NCI-H2107 treated with DMSO at 0.1 percent for 48 hours (cell line): ENCODE measurements around the gene PTCH2.
A peak's percentile ranks its signal among the peaks of the same experiment; 100 is the strongest.
"Not testable (repeated sequence)": the region's sequence is repeated elsewhere in the genome, so short reads cannot be mapped to it uniquely, and the experiment has no call there.

Experiments
- DNase-seq: peaks from one replicate; lab custom pipeline; 2025; ENCODE audit not compliant: unreplicated experiment; lab: John Stamatoyannopoulos, UW

The PTCH2 gene

GRCh38 chr1:44846985-44847384 lies 3.9 kb upstream of the PTCH2 start:
- no peak for DNase-seq

GRCh38 chr1:44842486-44842861 lies 579 bp downstream of the PTCH2 start:
- DNase-seq: no peak

GRCh38 chr1:44839576-44839975 lies 3.5 kb downstream of the PTCH2 start:
- no peak for DNase-seq

GRCh38 chr1:44838294-44838693 lies 4.8 kb downstream of the PTCH2 start:
- DNase-seq: not testable (repeated sequence)

GRCh38 chr1:44835738-44836675 lies 7.0 kb downstream of the PTCH2 start:
- peak; percentile 56 for DNase-seq

GRCh38 chr1:44834328-44834727 lies 8.7 kb downstream of the PTCH2 start:
- no peak for DNase-seq

- DNase-seq: no peak
Observed at GRCh38 chr1:44832056-44832705, 10.9 kb downstream of the PTCH2 start.

- DNase-seq: no peak
Observed at GRCh38 chr1:44831516-44831915, 11.5 kb downstream of the PTCH2 start.

GRCh38 chr1:44830900-44831304 lies 12.2 kb downstream of the PTCH2 start:
- no peak for DNase-seq

GRCh38 chr1:44829506-44830384 lies 13.3 kb downstream of the PTCH2 start:
- no peak for DNase-seq

- DNase-seq: no peak
Observed at GRCh38 chr1:44828841-44829440, 14.1 kb downstream of the PTCH2 start.

GRCh38 chr1:44828003-44828651 lies 14.9 kb downstream of the PTCH2 start:
- no peak for DNase-seq

- no peak for DNase-seq
Observed at GRCh38 chr1:44827197-44828002, 15.7 kb downstream of the PTCH2 start.

GRCh38 chr1:44826375-44827196 lies 16.5 kb downstream of the PTCH2 start:
- no peak for DNase-seq

- DNase-seq: not testable (repeated sequence)
Observed at GRCh38 chr1:44824392-44824791, 18.7 kb downstream of the PTCH2 start.

GRCh38 chr1:44822981-44823451 lies 20.0 kb downstream of the PTCH2 start:
- no peak for DNase-seq

- no peak for DNase-seq
Observed at GRCh38 chr1:44822131-44822701, 20.8 kb downstream of the PTCH2 start.

GRCh38 chr1:44821240-44821715 lies 21.8 kb downstream of the PTCH2 start:
- DNase-seq: no peak
